Activated CD8-positive, alpha-beta memory T cell treated with anti-CD3 and anti-CD28 coated beads, Interleukin-2, amount 50 U/mL, for 1 hour (primary cell): ENCODE measurements around the gene PAPOLB.

Source experiments
- DNase-seq: peaks from one replicate; pipeline ENCODE4 v3.0.0-alpha.2; 2020; ENCODE audit errors: extremely low read depth

The PAPOLB gene

GRCh38 chr7:4824120-4824775 is 37.6 kb downstream of the PAPOLB start:
- DNase-seq: no peak

- no peak for DNase-seq
Measured at GRCh38 chr7:4823441-4824119, 38.2 kb downstream of the PAPOLB start.

GRCh38 chr7:4822677-4823076 is 39.2 kb downstream of the PAPOLB start:
- no peak for DNase-seq

GRCh38 chr7:4820967-4821471 is 40.8 kb downstream of the PAPOLB start:
- no peak for DNase-seq

- no peak for DNase-seq
Measured at GRCh38 chr7:4820405-4820966, 41.3 kb downstream of the PAPOLB start.

- DNase-seq: no peak
Measured at GRCh38 chr7:4819560-4820404, 42.0 kb downstream of the PAPOLB start.

- no peak for DNase-seq
Measured at GRCh38 chr7:4818000-4818794, 43.6 kb downstream of the PAPOLB start.

- DNase-seq: no peak
Measured at GRCh38 chr7:4817178-4817901, 44.5 kb downstream of the PAPOLB start.

- no peak for DNase-seq
Measured at GRCh38 chr7:4816419-4817080, 45.3 kb downstream of the PAPOLB start.

- DNase-seq: no peak
Measured at GRCh38 chr7:4815609-4816418, 46.0 kb downstream of the PAPOLB start.

- DNase-seq: no peak
Measured at GRCh38 chr7:4815121-4815520, 46.7 kb downstream of the PAPOLB start.

GRCh38 chr7:4814433-4814832 is 47.4 kb downstream of the PAPOLB start:
- DNase-seq: no peak

- DNase-seq: no peak
Measured at GRCh38 chr7:4809666-4810065, 52.2 kb downstream of the PAPOLB start.

- DNase-seq: no peak
Measured at GRCh38 chr7:4809091-4809591, 52.7 kb downstream of the PAPOLB start.

- DNase-seq: no peak
Measured at GRCh38 chr7:4808565-4808964, 53.3 kb downstream of the PAPOLB start.

GRCh38 chr7:4808026-4808425 is 53.8 kb downstream of the PAPOLB start:
- DNase-seq: no peak
